Breast epithelium (tissue), 4 donors: ENCODE measurements around the gene SPATS2. TPM values are rescaled to one million over a fixed set of nuclear protein-coding genes. Genes with fewer than 3 reads are reported as not detected.
A peak's percentile ranks its signal among the peaks of the same experiment; 100 is the strongest.
"Not testable (repeated sequence)": the region's sequence is repeated elsewhere in the genome, so short reads cannot be mapped to it uniquely, and the experiment has no call there.

Experiments
- DNase-seq, 2 donors: peaks; one replicate each; pipeline ENCODE4 v3.0.0-alpha.2; 2019; ENCODE audit warnings: low spot score in 2 of 2
- H3K27ac ChIP-seq, 2 donors: fragments of 200-600 bp; sonication (generic) in 1 of 2; one replicate each; pipeline ENCODE4 v1.5.1; 2016 to 2019; ENCODE audit warnings: mild to moderate bottlenecking in 1 of 2
- H3K27me3 ChIP-seq, 2 donors: fragments of 200-600 bp; sonication (generic) in 1 of 2; one replicate each; pipeline versions ENCODE4 v1.5.1 to v1.6.0; 2017 to 2019; ENCODE audit warnings: control low read depth in 1 of 2, mild to moderate bottlenecking in 1 of 2
- H3K36me3 ChIP-seq: fragments of 200-600 bp; one replicate; pipeline ENCODE4 v1.5.1; 2019
- H3K4me1 ChIP-seq, 2 donors: fragments of 200-600 bp; sonication (generic); one replicate each; pipeline ENCODE4 v1.5.1; 2016 to 2019; ENCODE audit warnings: control low read depth in 1 of 2
- H3K4me3 ChIP-seq, 3 donors: fragments of 200-600 bp; sonication (generic); 1 replicate in 2 of 3; 2 replicates in 1 of 3; pipeline ENCODE4 v1.5.1; 2016 to 2019; ENCODE audit warnings: mild to moderate bottlenecking in 3 of 3, moderate library complexity in 2 of 3
- H3K9me3 ChIP-seq, 2 donors: fragments of 200-600 bp; sonication (generic) in 1 of 2; one replicate each; pipeline ENCODE4 v1.5.1; 2016 to 2019; ENCODE audit warnings: control low read depth in 1 of 2
- CTCF ChIP-seq, 3 donors: fragments of 450-650 bp; IDR thresholded peaks; one replicate each; pipeline ENCODE4 v1.5.1; 2016 to 2017; ENCODE audit warnings: antibody characterized with exemption in 3 of 3, mild to moderate bottlenecking in 3 of 3, moderate library complexity in 3 of 3
- POLR2A ChIP-seq: fragments of 450-650 bp; IDR thresholded peaks from one replicate; pipeline ENCODE4 v1.6.1; 2016; ENCODE audit warnings: antibody characterized with exemption, mild to moderate bottlenecking, moderate library complexity
- POLR2AphosphoS5 ChIP-seq, 3 donors: sonication (generic); formaldehyde crosslinking; IDR thresholded peaks; one replicate each; pipeline ENCODE4 v1.6.1; 2017; ENCODE audit warnings: antibody characterized with exemption in 3 of 3
- intact Hi-C: fragments of 100-400 bp; cut with DNase I; formaldehyde crosslinking; loops from one replicate; pipeline ENCODE4 v1.15.1; 2023; ENCODE audit warnings: low total_unique reads
- total RNA-seq, 3 donors: library from RNA; depleted of rRNA; stranded (reverse); fragments of >200 nt; gene quantifications; one replicate each; pipeline ENCODE4 v1.1.0, GENCODE V29; 2016

Gene SPATS2
- total RNA-seq, 3 donors from 2014 or later, result 13.8 to 24.0 (median 22.0) TPM

DNA sequence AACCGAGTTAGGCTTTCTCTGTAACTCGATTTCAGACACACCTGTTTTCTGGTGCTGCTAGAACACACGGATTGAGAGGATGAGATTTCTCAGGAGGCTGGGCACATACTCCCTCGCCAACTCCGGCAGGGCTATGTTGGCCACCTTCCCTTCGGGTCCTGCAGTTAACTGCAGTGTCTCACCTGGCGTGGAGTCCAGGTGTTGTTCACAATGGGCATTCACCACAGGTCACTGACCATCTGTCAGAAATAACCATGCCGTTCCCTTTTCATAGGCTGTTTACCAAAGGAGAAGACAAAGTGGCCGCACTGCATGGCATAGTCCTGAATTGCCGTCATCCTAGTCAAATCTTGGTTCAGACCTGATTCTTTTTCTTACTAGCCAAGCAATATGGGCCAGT lies 166.1 kb downstream of the SPATS2 start:
- H3K36me3 ChIP-seq, result no peaks in the 10 kb centered on the region
- H3K27ac ChIP-seq, result no peak overlapping the region
- no peaks in the 10 kb centered on the region for H3K9me3 ChIP-seq
- no peak overlapping the region for H3K4me3 ChIP-seq
- intact Hi-C loops, result no loop called here
- peaks cover 0 to 7% of the 10 kb centered on the region in 2 donors for H3K27me3 ChIP-seq
- DNase-seq, result no peak
- H3K4me1 ChIP-seq, result peaks cover 0 to 10% of the 10 kb centered on the region in 2 donors
- TF ChIP-seq POLR2AphosphoS5 (IDR thresholded peaks at IDR 0.05) (no peak), CTCF (IDR thresholded peaks at IDR 0.05) (no peak), POLR2A (no peak)

- DNase-seq, H3K9me3 ChIP-seq, H3K4me3 ChIP-seq, H3K27ac ChIP-seq, intact Hi-C loops, H3K36me3 ChIP-seq: not testable (repeated sequence)
- peaks cover 0 to 12% of the 10 kb centered on the region in 2 donors for H3K27me3 ChIP-seq
- peaks cover 0 to 11% of the 10 kb centered on the region in 2 donors for H3K4me1 ChIP-seq
These were observed 166.9 kb downstream of the SPATS2 start for GRCh38 chr12:49534122-49534521.

DNA sequence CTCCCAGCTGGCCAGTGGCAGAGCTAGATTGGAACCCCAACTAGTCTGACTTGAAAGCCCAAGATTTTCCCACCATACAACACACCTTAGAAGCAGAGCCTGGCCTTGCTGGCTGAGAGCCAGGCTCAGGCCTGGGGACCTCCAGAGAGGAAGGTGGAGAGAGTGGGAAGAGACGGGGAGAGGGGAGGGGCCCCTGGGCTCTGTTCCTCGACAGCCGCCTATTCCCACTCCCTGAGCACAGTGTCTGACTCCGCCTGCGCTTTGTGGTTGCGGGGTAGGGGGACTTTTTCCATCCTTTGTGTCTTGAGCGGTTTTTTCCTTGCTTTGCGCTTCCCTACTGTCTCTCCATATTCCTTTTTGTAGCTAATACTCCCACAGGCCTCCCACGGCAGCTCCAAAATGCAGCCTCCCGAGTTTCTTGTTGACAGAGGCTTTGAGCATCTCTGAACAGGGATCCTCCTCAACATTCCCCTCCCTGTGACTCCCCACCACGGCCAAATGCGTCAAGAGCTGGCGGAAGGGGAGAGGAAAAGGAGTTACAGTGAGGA lies 167.5 kb downstream of the SPATS2 start:
- peaks cover 2 to 12% of the 10 kb centered on the region in 2 donors for H3K27me3 ChIP-seq
- no peaks in the 10 kb centered on the region for H3K36me3 ChIP-seq
- intact Hi-C loops, result no loop called here
- TF ChIP-seq POLR2A (no peak), POLR2AphosphoS5 (IDR thresholded peaks at IDR 0.05) (no peak), CTCF (IDR thresholded peaks at IDR 0.05) (no peak)
- peaks cover 0 to 11% of the 10 kb centered on the region in 2 donors for H3K4me1 ChIP-seq
- no peaks in the 10 kb centered on the region for H3K9me3 ChIP-seq
- no peak for DNase-seq
- H3K27ac ChIP-seq, result no peak overlapping the region
- H3K4me3 ChIP-seq, result no peak overlapping the region

DNA sequence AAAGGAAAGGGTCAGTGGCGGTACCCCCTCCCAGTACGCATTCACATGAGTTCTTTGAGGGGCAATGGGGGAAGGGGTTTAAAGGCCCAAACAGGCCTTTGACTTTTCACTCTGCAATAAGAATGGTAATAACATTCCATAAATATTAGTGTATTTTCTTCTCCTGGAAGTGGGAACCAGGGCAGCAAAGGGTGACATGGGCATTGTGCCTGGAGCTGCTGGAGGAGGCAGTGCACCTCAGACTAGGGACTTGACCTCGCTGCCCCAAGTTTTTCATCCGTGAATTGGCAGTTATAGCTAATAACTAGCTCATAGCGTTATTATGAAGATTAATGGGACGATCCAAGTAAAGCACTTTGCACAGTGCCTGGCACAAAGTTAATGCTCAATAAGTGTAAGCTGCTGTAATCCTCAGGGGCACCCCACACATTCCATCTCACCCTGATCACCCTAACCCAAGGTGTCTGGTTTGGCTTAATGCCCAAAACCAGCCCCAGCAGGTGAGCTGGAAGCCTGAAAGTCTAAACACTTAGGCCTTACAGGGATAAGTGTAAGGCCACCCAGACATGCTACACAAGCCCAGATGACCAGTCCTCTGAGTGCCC lies 168.8 kb downstream of the SPATS2 start:
- no peaks in the 10 kb centered on the region for H3K36me3 ChIP-seq
- H3K4me3 ChIP-seq, result no peak overlapping the region
- intact Hi-C loops, result no loop called here
- DNase-seq, result peak in 1 of 2 donors; percentile 13
- no peak overlapping the region for H3K27ac ChIP-seq
- TF ChIP-seq POLR2A (no peak), CTCF (IDR thresholded peaks at IDR 0.05) (no peak), POLR2AphosphoS5 (IDR thresholded peaks at IDR 0.05) (no peak)
- H3K4me1 ChIP-seq, result peaks cover 0 to 11% of the 10 kb centered on the region in 2 donors
- no peaks in the 10 kb centered on the region for H3K9me3 ChIP-seq
- H3K27me3 ChIP-seq, result peaks cover 2 to 12% of the 10 kb centered on the region in 2 donors

DNA sequence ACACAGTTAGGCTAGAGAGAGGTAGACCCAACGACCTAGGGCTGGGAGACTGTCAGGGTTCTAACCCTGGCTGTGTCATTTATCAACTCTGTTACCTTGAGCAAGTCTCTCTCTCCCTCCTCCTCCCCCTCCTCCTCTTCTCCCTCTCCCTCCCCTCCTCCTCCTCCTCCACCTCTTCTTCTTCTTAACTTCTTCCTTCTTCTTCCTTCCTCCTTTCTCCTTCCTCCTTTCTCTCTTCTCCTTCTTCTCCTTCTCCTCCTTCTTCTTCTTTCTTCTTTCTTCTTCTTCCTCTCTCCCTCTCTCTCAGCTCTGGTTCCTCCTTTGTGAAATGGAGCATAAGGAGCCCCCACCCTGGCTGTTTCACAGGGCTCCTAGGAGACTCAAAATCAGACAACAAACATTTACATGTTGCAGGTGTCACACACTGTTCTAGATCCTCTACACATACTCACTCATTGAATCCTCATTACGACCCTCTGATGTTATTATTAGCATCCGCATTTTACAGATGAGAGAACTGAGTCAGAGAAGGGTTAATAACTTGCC lies 169.3 kb downstream of the SPATS2 start:
- peaks cover 2 to 12% of the 10 kb centered on the region in 2 donors for H3K27me3 ChIP-seq
- TF ChIP-seq POLR2AphosphoS5 (IDR thresholded peaks at IDR 0.05), result no peak
- no peak for TF ChIP-seq CTCF (IDR thresholded peaks at IDR 0.05)
- TF ChIP-seq POLR2A, result no peak
- no peak overlapping the region for H3K4me3 ChIP-seq
- no peaks in the 10 kb centered on the region for H3K36me3 ChIP-seq
- no peaks in the 10 kb centered on the region for H3K9me3 ChIP-seq
- no peak overlapping the region for H3K27ac ChIP-seq
- intact Hi-C loops, result no loop called here
- DNase-seq, result no peak
- peaks cover 0 to 11% of the 10 kb centered on the region in 2 donors for H3K4me1 ChIP-seq
